GM12801 (cell line): Measurements from ENCODE around the gene EXD2.

Experiments
- CTCF ChIP-seq: IDR thresholded peaks from one replicate; pipeline ENCODE4 v1.5.1; 2011; ENCODE audit warnings: control low read depth; ENCODE audit not compliant: insufficient read length; ENCODE audit errors: extremely low read depth

Gene EXD2

GRCh38 chr14:69153152-69153872 is 38.0 kb upstream of the EXD2 start:
- no peak for TF ChIP-seq CTCF

- no peak for TF ChIP-seq CTCF
These were observed 37.4 kb upstream of the EXD2 start for GRCh38 chr14:69153873-69154270.

- TF ChIP-seq CTCF = no peak
These were observed 36.5 kb upstream of the EXD2 start for GRCh38 chr14:69154779-69155178.

GRCh38 chr14:69156224-69156623 is 35.1 kb upstream of the EXD2 start:
- TF ChIP-seq CTCF = no peak

- no peak for TF ChIP-seq CTCF
These were observed 29.7 kb upstream of the EXD2 start for GRCh38 chr14:69161590-69161989.

GRCh38 chr14:69170839-69171238 is 20.5 kb upstream of the EXD2 start:
- no peak for TF ChIP-seq CTCF

GRCh38 chr14:69171569-69171968 is 19.7 kb upstream of the EXD2 start:
- no peak for TF ChIP-seq CTCF
